ENCODE measurements around the gene BSND. TPM values are rescaled to one million over a fixed set of nuclear protein-coding genes. Genes with fewer than 3 reads are reported as not detected.

BSND gene
- total RNA-seq, 1 experiment from 2014 or later: 0.42 TPM

DNA sequence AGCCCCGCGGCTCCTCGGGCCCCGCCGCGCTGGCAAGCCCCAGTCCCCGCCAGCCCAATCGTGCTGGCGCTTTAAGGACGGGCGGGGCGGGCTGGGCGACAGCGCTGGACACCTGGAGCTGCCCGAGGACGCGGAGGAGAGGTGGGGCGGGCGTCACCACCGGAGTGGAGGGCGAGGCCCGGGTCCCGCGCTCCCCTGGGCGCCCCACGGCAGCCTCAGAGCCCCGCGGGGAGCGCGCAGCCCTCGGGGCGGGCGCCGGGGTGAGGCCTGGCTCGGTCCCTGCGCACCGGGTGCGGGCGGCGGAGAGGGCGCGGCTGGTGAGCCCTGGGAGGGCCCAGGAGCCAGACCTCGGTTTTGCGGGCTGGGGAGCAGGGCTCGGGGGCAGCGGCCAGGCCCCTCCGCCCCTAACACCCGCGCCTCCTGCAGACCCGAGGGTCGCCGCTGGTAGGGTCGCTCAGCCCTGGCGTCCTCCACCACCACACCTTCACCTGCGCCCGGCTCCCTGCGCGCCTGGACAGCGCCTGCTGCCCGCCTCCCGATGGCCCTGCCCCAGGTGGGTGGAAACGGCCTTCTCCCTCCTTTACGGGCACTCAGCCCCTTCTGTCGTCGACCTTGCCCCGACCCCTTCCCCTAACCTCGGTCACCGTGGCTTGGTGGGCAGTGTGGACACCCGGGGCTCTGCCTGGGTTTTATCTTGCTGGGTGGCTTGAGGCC is 18.0 kb upstream of the BSND start, which contains the start of gene TMEM61 (continued):
- TF ChIP-seq, protein P1, sequence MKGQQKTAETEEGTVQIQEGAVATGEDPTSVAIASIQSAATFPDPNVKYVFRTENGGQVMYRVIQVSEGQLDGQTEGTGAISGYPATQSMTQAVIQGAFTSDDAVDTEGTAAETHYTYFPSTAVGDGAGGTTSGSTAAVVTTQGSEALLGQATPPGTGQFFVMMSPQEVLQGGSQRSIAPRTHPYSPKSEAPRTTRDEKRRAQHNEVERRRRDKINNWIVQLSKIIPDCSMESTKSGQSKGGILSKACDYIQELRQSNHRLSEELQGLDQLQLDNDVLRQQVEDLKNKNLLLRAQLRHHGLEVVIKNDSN (CRISPR knock-in tag; IDR thresholded peaks at IDR 0.05): no peak
- TF ChIP-seq FOXJ3 (CRISPR knock-in tag; IDR thresholded peaks at IDR 0.05; ENCODE audit: borderline replicate concordance) (no peak), TEAD4 (CRISPR knock-in tag; IDR thresholded peaks at IDR 0.05) (no peak), FOXP1 (CRISPR knock-in tag; IDR thresholded peaks at IDR 0.05; ENCODE audit: borderline replicate concordance) (no peak), KAT7 (CRISPR knock-in tag; IDR thresholded peaks at IDR 0.05; ENCODE audit: borderline replicate concordance) (no peak)
- TF ChIP-seq, protein P2, sequence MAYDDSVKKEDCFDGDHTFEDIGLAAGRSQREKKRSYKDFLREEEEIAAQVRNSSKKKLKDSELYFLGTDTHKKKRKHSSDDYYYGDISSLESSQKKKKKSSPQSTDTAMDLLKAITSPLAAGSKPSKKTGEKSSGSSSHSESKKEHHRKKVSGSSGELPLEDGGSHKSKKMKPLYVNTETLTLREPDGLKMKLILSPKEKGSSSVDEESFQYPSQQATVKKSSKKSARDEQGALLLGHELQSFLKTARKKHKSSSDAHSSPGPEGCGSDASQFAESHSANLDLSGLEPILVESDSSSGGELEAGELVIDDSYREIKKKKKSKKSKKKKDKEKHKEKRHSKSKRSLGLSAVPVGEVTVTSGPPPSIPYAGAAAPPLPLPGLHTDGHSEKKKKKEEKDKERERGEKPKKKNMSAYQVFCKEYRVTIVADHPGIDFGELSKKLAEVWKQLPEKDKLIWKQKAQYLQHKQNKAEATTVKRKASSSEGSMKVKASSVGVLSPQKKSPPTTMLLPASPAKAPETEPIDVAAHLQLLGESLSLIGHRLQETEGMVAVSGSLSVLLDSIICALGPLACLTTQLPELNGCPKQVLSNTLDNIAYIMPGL (CRISPR knock-in tag; IDR thresholded peaks at IDR 0.05): 0 out of 2 replicates have a peak, but pooled peaks have one; percentile 13
- TF ChIP-seq, protein P3, sequence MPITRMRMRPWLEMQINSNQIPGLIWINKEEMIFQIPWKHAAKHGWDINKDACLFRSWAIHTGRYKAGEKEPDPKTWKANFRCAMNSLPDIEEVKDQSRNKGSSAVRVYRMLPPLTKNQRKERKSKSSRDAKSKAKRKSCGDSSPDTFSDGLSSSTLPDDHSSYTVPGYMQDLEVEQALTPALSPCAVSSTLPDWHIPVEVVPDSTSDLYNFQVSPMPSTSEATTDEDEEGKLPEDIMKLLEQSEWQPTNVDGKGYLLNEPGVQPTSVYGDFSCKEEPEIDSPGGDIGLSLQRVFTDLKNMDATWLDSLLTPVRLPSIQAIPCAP (CRISPR knock-in tag; IDR thresholded peaks at IDR 0.05): no peak
- TF ChIP-seq, protein P4, sequence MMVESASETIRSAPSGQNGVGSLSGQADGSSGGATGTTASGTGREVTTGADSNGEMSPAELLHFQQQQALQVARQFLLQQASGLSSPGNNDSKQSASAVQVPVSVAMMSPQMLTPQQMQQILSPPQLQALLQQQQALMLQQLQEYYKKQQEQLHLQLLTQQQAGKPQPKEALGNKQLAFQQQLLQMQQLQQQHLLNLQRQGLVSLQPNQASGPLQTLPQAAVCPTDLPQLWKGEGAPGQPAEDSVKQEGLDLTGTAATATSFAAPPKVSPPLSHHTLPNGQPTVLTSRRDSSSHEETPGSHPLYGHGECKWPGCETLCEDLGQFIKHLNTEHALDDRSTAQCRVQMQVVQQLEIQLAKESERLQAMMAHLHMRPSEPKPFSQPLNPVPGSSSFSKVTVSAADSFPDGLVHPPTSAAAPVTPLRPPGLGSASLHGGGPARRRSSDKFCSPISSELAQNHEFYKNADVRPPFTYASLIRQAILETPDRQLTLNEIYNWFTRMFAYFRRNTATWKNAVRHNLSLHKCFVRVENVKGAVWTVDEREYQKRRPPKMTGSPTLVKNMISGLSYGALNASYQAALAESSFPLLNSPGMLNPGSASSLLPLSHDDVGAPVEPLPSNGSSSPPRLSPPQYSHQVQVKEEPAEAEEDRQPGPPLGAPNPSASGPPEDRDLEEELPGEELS (CRISPR knock-in tag; IDR thresholded peaks at IDR 0.05): no peak

DNA sequence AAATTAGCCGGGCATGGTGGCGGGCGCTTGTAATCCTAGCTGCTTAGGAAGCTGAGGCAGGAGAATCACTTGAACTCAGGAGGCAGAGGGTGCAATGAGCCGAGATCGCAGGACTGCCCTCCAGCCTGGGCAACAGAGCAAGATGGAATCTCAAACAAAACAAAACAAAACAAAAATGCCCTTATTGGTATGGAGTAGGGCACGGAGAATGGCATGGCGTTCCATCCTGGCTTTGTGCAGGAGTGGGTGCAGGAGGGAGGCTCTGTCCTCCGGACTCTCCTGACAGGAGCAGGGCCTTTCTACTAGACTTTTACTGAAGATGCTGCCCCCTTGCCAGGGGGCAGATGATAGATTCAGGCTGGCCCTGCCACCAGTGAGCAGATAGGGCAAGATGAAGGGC is 17.3 kb upstream of the BSND start:
- DNase-seq (ENCODE audit: low spot score) (no peak), ATAC-seq (no peak)
- H3K27ac Mint-ChIP-seq: no peak overlapping the region
- H3K4me3 Mint-ChIP-seq: peak overlapping the region; percentile 65; the same call in 1 of the 2 replicates
- no peaks in the 10 kb centered on the region for H3K36me3 Mint-ChIP-seq
- ChIA-PET CTCF (interaction anchor here (1.4 to 1.8 kb wide), 4 partner anchors 31 to 40 kb away, joined by 4 to 6 read pairs (median 4); no protein-coding TSS in a partner anchor), POLR2A (no interaction called here)
- peaks cover 31% of the 10 kb centered on the region for H3K27me3 Mint-ChIP-seq (ENCODE audit: low read depth)
- H3K4me1 Mint-ChIP-seq: peaks cover 22% of the 10 kb centered on the region
- H3K9me3 Mint-ChIP-seq: no peaks in the 10 kb centered on the region
- TF ChIP-seq GRHL2 (CRISPR knock-in tag; IDR thresholded peaks at IDR 0.05; ENCODE audit: insufficient replicate concordance, severe bottlenecking) (no peak), NFATC4 (CRISPR knock-in tag; IDR thresholded peaks at IDR 0.05) (no peak), ETV6 (CRISPR knock-in tag; IDR thresholded peaks at IDR 0.05) (no peak), TEAD1 (CRISPR knock-in tag; IDR thresholded peaks at IDR 0.05) (no peak), RELA (CRISPR knock-in tag; IDR thresholded peaks at IDR 0.05; ENCODE audit: borderline replicate concordance) (no peak), CREM (CRISPR knock-in tag; IDR thresholded peaks at IDR 0.05) (no peak)
- TF ChIP-seq, protein P5, sequence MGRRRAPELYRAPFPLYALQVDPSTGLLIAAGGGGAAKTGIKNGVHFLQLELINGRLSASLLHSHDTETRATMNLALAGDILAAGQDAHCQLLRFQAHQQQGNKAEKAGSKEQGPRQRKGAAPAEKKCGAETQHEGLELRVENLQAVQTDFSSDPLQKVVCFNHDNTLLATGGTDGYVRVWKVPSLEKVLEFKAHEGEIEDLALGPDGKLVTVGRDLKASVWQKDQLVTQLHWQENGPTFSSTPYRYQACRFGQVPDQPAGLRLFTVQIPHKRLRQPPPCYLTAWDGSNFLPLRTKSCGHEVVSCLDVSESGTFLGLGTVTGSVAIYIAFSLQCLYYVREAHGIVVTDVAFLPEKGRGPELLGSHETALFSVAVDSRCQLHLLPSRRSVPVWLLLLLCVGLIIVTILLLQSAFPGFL (CRISPR knock-in tag; IDR thresholded peaks at IDR 0.05; ENCODE audit: borderline replicate concordance): no peak
- TF ChIP-seq, protein P6, sequence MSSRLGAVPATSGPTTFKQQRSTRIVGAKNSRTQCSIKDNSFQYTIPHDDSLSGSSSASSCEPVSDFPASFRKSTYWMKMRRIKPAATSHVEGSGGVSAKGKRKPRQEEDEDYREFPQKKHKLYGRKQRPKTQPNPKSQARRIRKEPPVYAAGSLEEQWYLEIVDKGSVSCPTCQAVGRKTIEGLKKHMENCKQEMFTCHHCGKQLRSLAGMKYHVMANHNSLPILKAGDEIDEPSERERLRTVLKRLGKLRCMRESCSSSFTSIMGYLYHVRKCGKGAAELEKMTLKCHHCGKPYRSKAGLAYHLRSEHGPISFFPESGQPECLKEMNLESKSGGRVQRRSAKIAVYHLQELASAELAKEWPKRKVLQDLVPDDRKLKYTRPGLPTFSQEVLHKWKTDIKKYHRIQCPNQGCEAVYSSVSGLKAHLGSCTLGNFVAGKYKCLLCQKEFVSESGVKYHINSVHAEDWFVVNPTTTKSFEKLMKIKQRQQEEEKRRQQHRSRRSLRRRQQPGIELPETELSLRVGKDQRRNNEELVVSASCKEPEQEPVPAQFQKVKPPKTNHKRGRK (CRISPR knock-in tag; IDR thresholded peaks at IDR 0.05; ENCODE audit: borderline replicate concordance): no peak
- TF ChIP-seq, protein P7, sequence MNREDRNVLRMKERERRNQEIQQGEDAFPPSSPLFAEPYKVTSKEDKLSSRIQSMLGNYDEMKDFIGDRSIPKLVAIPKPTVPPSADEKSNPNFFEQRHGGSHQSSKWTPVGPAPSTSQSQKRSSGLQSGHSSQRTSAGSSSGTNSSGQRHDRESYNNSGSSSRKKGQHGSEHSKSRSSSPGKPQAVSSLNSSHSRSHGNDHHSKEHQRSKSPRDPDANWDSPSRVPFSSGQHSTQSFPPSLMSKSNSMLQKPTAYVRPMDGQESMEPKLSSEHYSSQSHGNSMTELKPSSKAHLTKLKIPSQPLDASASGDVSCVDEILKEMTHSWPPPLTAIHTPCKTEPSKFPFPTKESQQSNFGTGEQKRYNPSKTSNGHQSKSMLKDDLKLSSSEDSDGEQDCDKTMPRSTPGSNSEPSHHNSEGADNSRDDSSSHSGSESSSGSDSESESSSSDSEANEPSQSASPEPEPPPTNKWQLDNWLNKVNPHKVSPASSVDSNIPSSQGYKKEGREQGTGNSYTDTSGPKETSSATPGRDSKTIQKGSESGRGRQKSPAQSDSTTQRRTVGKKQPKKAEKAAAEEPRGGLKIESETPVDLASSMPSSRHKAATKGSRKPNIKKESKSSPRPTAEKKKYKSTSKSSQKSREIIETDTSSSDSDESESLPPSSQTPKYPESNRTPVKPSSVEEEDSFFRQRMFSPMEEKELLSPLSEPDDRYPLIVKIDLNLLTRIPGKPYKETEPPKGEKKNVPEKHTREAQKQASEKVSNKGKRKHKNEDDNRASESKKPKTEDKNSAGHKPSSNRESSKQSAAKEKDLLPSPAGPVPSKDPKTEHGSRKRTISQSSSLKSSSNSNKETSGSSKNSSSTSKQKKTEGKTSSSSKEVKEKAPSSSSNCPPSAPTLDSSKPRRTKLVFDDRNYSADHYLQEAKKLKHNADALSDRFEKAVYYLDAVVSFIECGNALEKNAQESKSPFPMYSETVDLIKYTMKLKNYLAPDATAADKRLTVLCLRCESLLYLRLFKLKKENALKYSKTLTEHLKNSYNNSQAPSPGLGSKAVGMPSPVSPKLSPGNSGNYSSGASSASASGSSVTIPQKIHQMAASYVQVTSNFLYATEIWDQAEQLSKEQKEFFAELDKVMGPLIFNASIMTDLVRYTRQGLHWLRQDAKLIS (CRISPR knock-in tag; IDR thresholded peaks at IDR 0.05; ENCODE audit: borderline replicate concordance): no peak
- TF ChIP-seq, protein P8, sequence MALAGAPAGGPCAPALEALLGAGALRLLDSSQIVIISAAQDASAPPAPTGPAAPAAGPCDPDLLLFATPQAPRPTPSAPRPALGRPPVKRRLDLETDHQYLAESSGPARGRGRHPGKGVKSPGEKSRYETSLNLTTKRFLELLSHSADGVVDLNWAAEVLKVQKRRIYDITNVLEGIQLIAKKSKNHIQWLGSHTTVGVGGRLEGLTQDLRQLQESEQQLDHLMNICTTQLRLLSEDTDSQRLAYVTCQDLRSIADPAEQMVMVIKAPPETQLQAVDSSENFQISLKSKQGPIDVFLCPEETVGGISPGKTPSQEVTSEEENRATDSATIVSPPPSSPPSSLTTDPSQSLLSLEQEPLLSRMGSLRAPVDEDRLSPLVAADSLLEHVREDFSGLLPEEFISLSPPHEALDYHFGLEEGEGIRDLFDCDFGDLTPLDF (CRISPR knock-in tag; IDR thresholded peaks at IDR 0.05): no peak
- TF ChIP-seq, protein P9, sequence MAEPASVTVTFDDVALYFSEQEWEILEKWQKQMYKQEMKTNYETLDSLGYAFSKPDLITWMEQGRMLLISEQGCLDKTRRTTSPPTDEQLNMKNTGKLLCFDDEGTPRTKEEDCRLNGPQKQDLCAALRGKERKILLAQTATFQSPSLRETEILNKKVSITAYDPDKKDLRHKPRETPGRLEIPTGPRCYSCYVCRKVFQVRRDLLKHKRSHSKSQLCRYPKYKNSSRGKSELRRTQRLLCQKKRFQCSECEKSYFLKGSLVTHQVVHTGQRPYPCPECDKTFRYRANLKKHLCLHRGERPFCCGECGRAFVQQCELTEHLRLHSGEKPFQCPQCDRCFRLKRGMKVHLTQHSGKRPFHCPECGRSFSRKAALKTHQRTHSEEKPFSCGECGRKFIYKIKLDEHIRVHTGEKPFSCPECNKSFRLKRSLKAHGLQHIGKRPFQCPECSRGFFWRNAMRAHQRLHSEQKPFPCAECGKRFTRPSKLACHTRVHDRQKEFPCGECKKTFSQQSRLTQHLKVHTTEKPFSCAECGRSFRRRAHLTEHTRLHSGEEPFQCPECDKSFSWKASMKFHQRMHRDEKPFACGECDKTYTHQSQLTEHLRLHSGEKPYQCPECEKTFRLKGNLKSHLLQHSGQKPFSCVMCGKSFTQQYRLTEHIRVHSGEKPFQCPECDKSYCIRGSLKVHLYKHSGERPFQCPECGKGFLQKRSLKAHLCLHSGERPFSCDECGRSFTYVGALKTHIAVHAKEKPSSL (CRISPR knock-in tag; conservative IDR thresholded peaks at IDR 0.05): no peak
